Measurements from ENCODE around the gene PRTFDC1. TPM values are rescaled to one million over a fixed set of nuclear protein-coding genes. Genes with fewer than 3 reads are reported as not detected.

PRTFDC1 gene
- total and polyA plus RNA-seq, 2 of the 13 experiments (the other 11 are each of a cell fraction or from before 2014, with no cell fraction given) = not detected

DNA sequence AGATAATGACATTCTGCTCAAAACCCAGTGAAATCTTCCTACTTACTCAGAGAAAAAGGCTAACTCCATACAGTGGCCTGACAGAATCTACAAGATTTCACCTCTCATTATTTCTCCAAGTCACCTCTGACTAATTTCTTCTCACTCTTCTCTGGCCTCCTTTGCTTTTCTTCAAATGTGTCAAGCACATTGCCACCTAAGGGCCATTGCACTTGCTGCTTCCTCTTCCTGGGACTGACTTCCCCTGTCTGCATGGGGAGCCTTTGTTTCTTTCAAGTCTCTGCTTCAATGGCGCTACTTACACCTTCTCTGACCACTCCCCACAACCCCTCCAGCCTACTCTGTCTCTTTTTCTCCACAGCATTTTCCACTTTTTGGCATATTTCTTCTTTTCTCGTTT is 36.0 kb downstream of the PRTFDC1 start:
- Histone ChIP-seq H3K9ac (ENCODE audit: insufficient read depth, low read depth, low read length) (no peak overlapping the region), H2AFZ (ENCODE audit: low read length) (no peak overlapping the region), H3K27ac (ENCODE audit: extremely low read length, insufficient read depth, low read length) (no peak overlapping the region), H3K4me3 (replicated peaks in 1 of 3; ENCODE audit: insufficient read depth in 1 of 3, low read depth in 2 of 3, low read length in 3 of 3) (no peak overlapping the region), H4K20me1 (ENCODE audit: insufficient read depth, low read length) (no peaks in the 10 kb centered on the region), H3K36me3 (replicated peaks in 1 of 2; ENCODE audit: control insufficient read depth in 1 of 2, insufficient read depth in 2 of 2, low read length in 2 of 2) (no peaks in the 10 kb centered on the region), H3K79me2 (ENCODE audit: insufficient read depth, low read length) (no peaks in the 10 kb centered on the region), H3K9me3 (ENCODE audit: low read length) (no peaks in the 10 kb centered on the region), H3K27me3 (ENCODE audit: control insufficient read depth in 1 of 2, insufficient read depth in 2 of 2, low read length in 2 of 2) (no peaks in the 10 kb centered on the region; a peak in 1 of 5 replicates), H3K4me1 (ENCODE audit: insufficient read depth, low read length) (no peaks in the 10 kb centered on the region), H3K4me2 (ENCODE audit: low read depth, low read length) (no peak overlapping the region)
- TF ChIP-seq SIN3B (IDR thresholded peaks at IDR 0.05; ENCODE audit: low read length) (no peak), FOXK1 (CRISPR knock-in tag; IDR thresholded peaks at IDR 0.05; ENCODE audit: borderline replicate concordance, low read depth) (no peak), EED (CRISPR knock-in tag; IDR thresholded peaks at IDR 0.05) (no peak), ZSCAN12 (CRISPR knock-in tag; IDR thresholded peaks at IDR 0.05) (no peak), POLR2A (IDR thresholded peaks at IDR 0.05; ENCODE audit: insufficient read depth in 1 of 2, low read depth in 2 of 2, low read length in 2 of 2) (no peak), CCDC6 (CRISPR knock-in tag; IDR thresholded peaks at IDR 0.05) (no peak), YEATS2 (CRISPR knock-in tag; IDR thresholded peaks at IDR 0.05; ENCODE audit: borderline replicate concordance) (no peak), SNAI1 (CRISPR knock-in tag; IDR thresholded peaks at IDR 0.05; ENCODE audit: borderline replicate concordance) (no peak), ZNF234 (CRISPR knock-in tag; conservative IDR thresholded peaks at IDR 0.05) (no peak)
- WGBS (ENCODE audit: low lambda C conversion rate) = 31% methylated on average over 2 of the region's 2 CpGs
- FAIRE-seq (no peak), ATAC-seq (no peak), DNase-seq (ENCODE audit: low spot score) (no peak)
- POLR2A ChIA-PET = no interaction called here
- no TSS peak for BruUV-seq (replicated peaks)
- intact Hi-C loops (cut with micrococcal nuclease; ENCODE audit: unreplicated experiment) = no loop called here
- CTCF ChIA-PET (ENCODE audit: low intra/inter-chr PET ratio, low total read pairs) = no interaction called here
- in situ Hi-C loops (cut with HindIII; ENCODE audit: extremely low pct_ligation_motif_present, low pct_unique_long_range_greater_than_20kb) = no loop called here

DNA sequence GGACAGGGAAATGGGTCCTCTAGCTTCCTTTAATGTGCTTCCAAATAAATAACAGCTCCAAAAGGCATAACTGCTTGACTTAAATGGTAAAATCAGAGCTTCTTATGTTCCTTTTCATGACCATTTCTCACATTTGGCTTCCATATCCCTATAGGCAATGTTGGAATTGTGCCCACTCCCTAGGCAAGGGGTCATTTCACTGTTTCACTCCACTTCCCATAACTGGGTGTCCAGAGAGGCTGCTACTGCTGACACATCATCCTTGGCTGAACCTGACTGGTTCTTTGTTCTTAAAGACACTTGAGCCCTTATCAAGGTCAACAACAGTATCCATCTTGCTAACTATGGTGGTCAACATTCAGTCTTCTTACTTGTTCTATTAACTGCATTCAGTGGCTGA is 37.1 kb downstream of the PRTFDC1 start:
- H2AFZ ChIP-seq (ENCODE audit: low read length) = no peak overlapping the region
- in situ Hi-C loops (cut with HindIII; ENCODE audit: extremely low pct_ligation_motif_present, low pct_unique_long_range_greater_than_20kb) = no loop called here
- TF ChIP-seq SIN3A (IDR thresholded peaks at IDR 0.05; ENCODE audit: borderline replicate concordance, low read depth, low read length) (no peak), KLF12 (CRISPR knock-in tag; IDR thresholded peaks at IDR 0.05; ENCODE audit: borderline replicate concordance) (no peak), ZNF331 (CRISPR knock-in tag; IDR thresholded peaks at IDR 0.05) (no peak), ZNF629 (CRISPR knock-in tag; conservative IDR thresholded peaks at IDR 0.05) (no peak), MIER2 (CRISPR knock-in tag; IDR thresholded peaks at IDR 0.05) (no peak), RFXANK (CRISPR knock-in tag; IDR thresholded peaks at IDR 0.05) (no peak), SP2 (CRISPR knock-in tag; IDR thresholded peaks at IDR 0.05) (no peak)
- TF ChIP-seq, protein P1, sequence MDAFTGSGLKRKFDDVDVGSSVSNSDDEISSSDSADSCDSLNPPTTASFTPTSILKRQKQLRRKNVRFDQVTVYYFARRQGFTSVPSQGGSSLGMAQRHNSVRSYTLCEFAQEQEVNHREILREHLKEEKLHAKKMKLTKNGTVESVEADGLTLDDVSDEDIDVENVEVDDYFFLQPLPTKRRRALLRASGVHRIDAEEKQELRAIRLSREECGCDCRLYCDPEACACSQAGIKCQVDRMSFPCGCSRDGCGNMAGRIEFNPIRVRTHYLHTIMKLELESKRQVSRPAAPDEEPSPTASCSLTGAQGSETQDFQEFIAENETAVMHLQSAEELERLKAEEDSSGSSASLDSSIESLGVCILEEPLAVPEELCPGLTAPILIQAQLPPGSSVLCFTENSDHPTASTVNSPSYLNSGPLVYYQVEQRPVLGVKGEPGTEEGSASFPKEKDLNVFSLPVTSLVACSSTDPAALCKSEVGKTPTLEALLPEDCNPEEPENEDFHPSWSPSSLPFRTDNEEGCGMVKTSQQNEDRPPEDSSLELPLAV (CRISPR knock-in tag; conservative IDR thresholded peaks at IDR 0.05; ENCODE audit: low read depth) = no peak

More for the DNA sequence above, 37.1 kb downstream of the PRTFDC1 start:
- H3K9ac ChIP-seq (ENCODE audit: insufficient read depth, low read depth, low read length) = no peak overlapping the region
- H3K4me2 ChIP-seq (ENCODE audit: low read depth, low read length) = no peak overlapping the region
- BruUV-seq (replicated peaks) = no TSS peak
- no peaks in the 10 kb centered on the region for H3K79me2 ChIP-seq (ENCODE audit: insufficient read depth, low read length)
- H3K36me3 ChIP-seq (replicated peaks in 1 of 2; ENCODE audit: control insufficient read depth in 1 of 2, insufficient read depth in 2 of 2, low read length in 2 of 2) = no peaks in the 10 kb centered on the region
- H3K4me1 ChIP-seq (ENCODE audit: insufficient read depth, low read length) = no peaks in the 10 kb centered on the region
- no peaks in the 10 kb centered on the region for H4K20me1 ChIP-seq (ENCODE audit: insufficient read depth, low read length)
- intact Hi-C loops (cut with micrococcal nuclease; ENCODE audit: unreplicated experiment) = no loop called here
- H3K27me3 ChIP-seq (ENCODE audit: control insufficient read depth in 1 of 2, insufficient read depth in 2 of 2, low read length in 2 of 2) = no peaks in the 10 kb centered on the region; a peak in 1 of 5 replicates
- H3K4me3 ChIP-seq (replicated peaks in 1 of 3; ENCODE audit: insufficient read depth in 1 of 3, low read depth in 2 of 3, low read length in 3 of 3) = no peak overlapping the region
- ATAC-seq = no peak
- no peaks in the 10 kb centered on the region for H3K9me3 ChIP-seq (ENCODE audit: low read length)
- DNase-seq (ENCODE audit: low spot score) = no peak
- ChIA-PET CTCF (ENCODE audit: low intra/inter-chr PET ratio, low total read pairs) (no interaction called here), POLR2A (no interaction called here)
- FAIRE-seq = no peak
- H3K27ac ChIP-seq (ENCODE audit: extremely low read length, insufficient read depth, low read length) = no peak overlapping the region
